ENCODE measurements around the gene NUB1. TPM values are rescaled to one million over a fixed set of nuclear protein-coding genes. Genes with fewer than 3 reads are reported as not detected.

NUB1 gene
- total RNA-seq, 1 experiment from 2014 or later: 48.5 TPM

DNA sequence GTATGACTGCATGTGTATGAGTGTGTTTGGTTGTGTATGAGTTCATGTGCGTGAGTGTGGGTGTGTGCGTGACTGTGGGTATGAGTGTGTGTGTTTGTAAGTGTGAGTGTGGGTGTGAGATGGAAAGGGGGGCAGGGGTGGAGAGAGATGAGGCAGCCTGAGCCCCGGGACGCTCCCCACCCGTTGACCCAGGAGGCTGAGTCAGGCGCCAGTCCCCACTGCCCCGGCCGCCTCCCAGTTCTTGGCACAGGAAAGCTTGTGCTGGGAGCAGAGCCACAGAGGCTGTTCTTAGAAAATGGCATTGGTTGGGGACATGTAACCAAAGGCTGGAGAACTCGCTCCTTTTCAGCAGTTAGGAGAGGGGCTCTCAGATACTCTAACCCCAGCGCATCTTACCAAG is 27.8 kb upstream of the NUB1 start:
- Histone ChIP-seq H2BK120ac (ENCODE audit: low read depth, low read length, poor library complexity, severe bottlenecking) (no peak overlapping the region), H2AFZ (ENCODE audit: low read length) (no peak overlapping the region), H3T11ph (ENCODE audit: low read length) (no peak overlapping the region), H3K9ac (ENCODE audit: extremely low read depth, insufficient read length, low read length) (no peak overlapping the region), H4K5ac (ENCODE audit: insufficient read length, low read depth, low read length) (no peak overlapping the region), H3K9me3 (ENCODE audit: control insufficient read depth, low read depth, low read length) (peaks cover 6% of the 10 kb centered on the region), H3K27ac (ENCODE audit: insufficient read length, low read depth, low read length) (no peak overlapping the region), H2BK5ac (ENCODE audit: insufficient read length, low read length) (no peak overlapping the region), H3K56ac (ENCODE audit: insufficient read length, low read depth, low read length) (no peak overlapping the region), H3K23ac (ENCODE audit: insufficient read length, low read depth, low read length) (no peak overlapping the region), H3K23me2 (ENCODE audit: insufficient read length, low read depth, low read length, poor library complexity, severe bottlenecking) (no peaks in the 10 kb centered on the region), H3K4ac (ENCODE audit: low read depth, low read length) (no peak overlapping the region), H3K14ac (ENCODE audit: insufficient read depth, low read length) (no peak overlapping the region; the same call in 1 of the 2 replicates), H2BK12ac (ENCODE audit: insufficient read length, low read depth, low read length) (no peak overlapping the region), H2BK15ac (ENCODE audit: low read depth, low read length) (no peak overlapping the region), H3K79me2 (ENCODE audit: insufficient read depth, low read length) (no peaks in the 10 kb centered on the region), H4K20me1 (ENCODE audit: control insufficient read depth, insufficient read depth, insufficient read length) (no peaks in the 10 kb centered on the region), H3K4me2 (ENCODE audit: insufficient read depth, insufficient read length, low read length) (no peak overlapping the region), H3K27me3 (ENCODE audit: insufficient read depth, low read length) (no peaks in the 10 kb centered on the region), H3K4me1 (ENCODE audit: insufficient read depth, low read length) (no peaks in the 10 kb centered on the region), H3K18ac (ENCODE audit: insufficient read length, low read depth, low read length) (no peak overlapping the region), H2AK5ac (ENCODE audit: insufficient read length, low read length) (no peak overlapping the region), H4K91ac (ENCODE audit: insufficient read length, low read depth, low read length) (no peak overlapping the region), H3K79me1 (ENCODE audit: insufficient read depth, low read depth, low read length, poor library complexity, severe bottlenecking) (no peaks in the 10 kb centered on the region), H2BK20ac (ENCODE audit: low read depth, low read length, poor library complexity, severe bottlenecking) (no peak overlapping the region), H4K8ac (replicated peaks; ENCODE audit: insufficient read length, low read depth, low read length) (no peak overlapping the region)
- Mint-ChIP-seq H3K4me1 (0 out of 4 replicates have a peak, but pooled peaks cover 0 to 2% of the 10 kb centered on the region in 2 experiments), H3K27ac (no peak overlapping the region), H3K36me3 (ENCODE audit: insufficient read depth in 1 of 3, low read depth in 3 of 3) (peaks cover 2 to 4% (median 3%) of the 10 kb centered on the region in 3 experiments; a peak in 3 of 7 replicates), H3K27me3 (ENCODE audit: low read depth) (peaks cover 5% of the 10 kb centered on the region), H3K4me3 (no peak overlapping the region), H3K9me3 (peaks cover 13 to 14% of the 10 kb centered on the region in 2 experiments)
- DNase-seq: peak; percentile 23
- TF ChIP-seq, protein P1, sequence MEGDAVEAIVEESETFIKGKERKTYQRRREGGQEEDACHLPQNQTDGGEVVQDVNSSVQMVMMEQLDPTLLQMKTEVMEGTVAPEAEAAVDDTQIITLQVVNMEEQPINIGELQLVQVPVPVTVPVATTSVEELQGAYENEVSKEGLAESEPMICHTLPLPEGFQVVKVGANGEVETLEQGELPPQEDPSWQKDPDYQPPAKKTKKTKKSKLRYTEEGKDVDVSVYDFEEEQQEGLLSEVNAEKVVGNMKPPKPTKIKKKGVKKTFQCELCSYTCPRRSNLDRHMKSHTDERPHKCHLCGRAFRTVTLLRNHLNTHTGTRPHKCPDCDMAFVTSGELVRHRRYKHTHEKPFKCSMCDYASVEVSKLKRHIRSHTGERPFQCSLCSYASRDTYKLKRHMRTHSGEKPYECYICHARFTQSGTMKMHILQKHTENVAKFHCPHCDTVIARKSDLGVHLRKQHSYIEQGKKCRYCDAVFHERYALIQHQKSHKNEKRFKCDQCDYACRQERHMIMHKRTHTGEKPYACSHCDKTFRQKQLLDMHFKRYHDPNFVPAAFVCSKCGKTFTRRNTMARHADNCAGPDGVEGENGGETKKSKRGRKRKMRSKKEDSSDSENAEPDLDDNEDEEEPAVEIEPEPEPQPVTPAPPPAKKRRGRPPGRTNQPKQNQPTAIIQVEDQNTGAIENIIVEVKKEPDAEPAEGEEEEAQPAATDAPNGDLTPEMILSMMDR (conservative IDR thresholded peaks at IDR 0.05): no peak
- WGBS (ENCODE audit: extremely low coverage, insufficient read length, low lambda C conversion rate): 100% methylated on average over 2 of the region's 10 CpGs
